HepG2 (cell line): ENCODE results near the gene KAT7. TPM values are rescaled to one million over a fixed set of nuclear protein-coding genes. Genes with fewer than 3 reads are reported as not detected.
A peak's percentile ranks its signal among the peaks of the same experiment; 100 is the strongest.

ENCODE experiments used
- ATAC-seq: fragments of 200-7000 bp; cut with Tn5 transposase; 3 replicates; pipeline ENCODE4 v1.9.1; 2020; ENCODE audit warnings: mild to moderate bottlenecking, moderate library complexity
- BruUV-seq: library from RNA; stranded (reverse); fragments of 400-500 nt; replicated peaks from 2 replicates; lab custom pipeline; 2021; lab: Mats Ljungman, UMichigan
- CTCF ChIA-PET: fragments of 300-600 bp; formaldehyde crosslinking; extraction: SDS; loops from one replicate; lab custom pipeline; 2021; ENCODE audit warnings: low total read pairs, inconsistent platforms, low intra/inter-chr PET ratio; lab: Yijun Ruan, JAX
- POLR2A ChIA-PET: fragments of 350-600 bp; sonication (Branson Sonifier 250); formaldehyde crosslinking; loops from one replicate; lab custom pipeline; 2020; ENCODE audit warnings: antibody characterized with exemption, inconsistent platforms; lab: Yijun Ruan, JAX
- DNase-seq: peaks from one replicate; pipeline ENCODE4 v3.0.0-alpha.2; 2015; ENCODE audit warnings: low spot score
- FAIRE-seq: peaks from 3 replicates; lab custom pipeline; 2011; peaks lifted over from hg19 to GRCh38; lab: Jason Lieb, UNC
- H2AFZ ChIP-seq: one replicate; pipeline ENCODE4 v1.6.1; 2011; ENCODE audit warnings: low read length, inconsistent platforms
- H3K27ac ChIP-seq: fragments of 300-600 bp; 3 replicates; pipeline ENCODE4 v1.8.0; 2011; ENCODE audit warnings: mixed run types, mild to moderate bottlenecking, mixed read lengths, low read length, inconsistent platforms; ENCODE audit not compliant: insufficient read depth; ENCODE audit errors: extremely low read length
- H3K27me3 ChIP-seq, 2 experiments: fragments of 200-600 bp in 1 of 2; 2 replicates in 1 of 2; 3 replicates in 1 of 2; pipeline versions ENCODE4 v1.6.0 to v1.8.0; 2011; ENCODE audit warnings: low read length in 2 of 2, mild to moderate bottlenecking in 2 of 2, moderate library complexity in 2 of 2, inconsistent platforms in 1 of 2; ENCODE audit not compliant: insufficient read depth in 2 of 2, control insufficient read depth in 1 of 2
- H3K36me3 ChIP-seq, 2 experiments: fragments of 200-600 bp in 1 of 2; replicated peaks in 1 of 2; 2 replicates in 1 of 2; 3 replicates in 1 of 2; pipeline versions ENCODE4 v1.5.1 to v1.8.0; 2011; ENCODE audit warnings: low read length in 2 of 2, inconsistent platforms in 1 of 2; ENCODE audit not compliant: insufficient read depth in 2 of 2, control insufficient read depth in 1 of 2
- H3K4me1 ChIP-seq: 2 replicates; pipeline ENCODE4 v1.5.1; 2012; ENCODE audit warnings: low read length, inconsistent platforms; ENCODE audit not compliant: insufficient read depth
- H3K4me2 ChIP-seq: 2 replicates; pipeline ENCODE4 v1.6.0; 2011; ENCODE audit warnings: low read depth, low read length, inconsistent platforms
- H3K4me3 ChIP-seq, 3 experiments: fragments of 200-600 bp in 1 of 3; sonication (generic), shearing (Covaris generic) in 1 of 3; replicated peaks in 1 of 3; 2 replicates each; pipeline ENCODE4 v1.5.1; 2011 to 2016; ENCODE audit warnings: low read length in 3 of 3, inconsistent platforms in 2 of 3, low read depth in 2 of 3, mild to moderate bottlenecking in 2 of 3, control low read depth in 1 of 3, mixed read lengths in 1 of 3; ENCODE audit not compliant: insufficient read depth in 1 of 3
- H3K79me2 ChIP-seq: one replicate; pipeline ENCODE4 v1.6.1; 2011; ENCODE audit warnings: low read length, inconsistent platforms; ENCODE audit not compliant: insufficient read depth
- H3K9ac ChIP-seq: 2 replicates; pipeline ENCODE4 v1.6.0; 2011; ENCODE audit warnings: mild to moderate bottlenecking, low read depth, low read length, inconsistent platforms; ENCODE audit not compliant: insufficient read depth
- H3K9me3 ChIP-seq: 2 replicates; pipeline ENCODE4 v1.5.1; 2012; ENCODE audit warnings: mild to moderate bottlenecking, low read length
- H4K20me1 ChIP-seq: 2 replicates; pipeline ENCODE4 v1.6.0; 2011; ENCODE audit warnings: inconsistent platforms, mild to moderate bottlenecking, low read length, moderate library complexity; ENCODE audit not compliant: insufficient read depth
- KLF16 ChIP-seq, 2 experiments: sonication (generic) in 1 of 2; formaldehyde crosslinking in 1 of 2; IDR thresholded peaks; 2 replicates each; pipeline versions ENCODE4 v1.6.1 to v1.8.0; 2016 to 2023; ENCODE audit warnings: missing genetic modification reagents in 2 of 2, missing compliant biosample characterization in 1 of 2
- MLXIP ChIP-seq: sonication (generic); formaldehyde crosslinking; IDR thresholded peaks from 2 replicates; pipeline ENCODE4 v1.9.0; 2021; ENCODE audit warnings: missing genetic modification reagents, borderline replicate concordance
- MNT ChIP-seq: fragments of 450-650 bp; IDR thresholded peaks from 2 replicates; pipeline ENCODE4 v1.6.1; 2016
- RAD21 ChIP-seq: fragments of 450-650 bp; formaldehyde crosslinking; IDR thresholded peaks from 2 replicates; pipeline ENCODE4 v1.5.0; 2020; ENCODE audit warnings: mild to moderate bottlenecking
- RXRA ChIP-seq: sonication (generic); formaldehyde crosslinking; IDR thresholded peaks from 2 replicates; pipeline ENCODE4 v1.5.1; 2020; ENCODE audit warnings: missing genetic modification reagents
- ZNF263 ChIP-seq: sonication (generic); formaldehyde crosslinking; IDR thresholded peaks from 2 replicates; pipeline ENCODE4 v1.4.0; 2020; ENCODE audit warnings: missing genetic modification reagents
- WGBS: methylation state at CpG from one replicate; pipeline ENCODE4 v1.1.6; 2017; ENCODE audit warnings: low lambda C conversion rate; 5-methylcytosine and 5-hydroxymethylcytosine counted together
- in situ Hi-C: cut with HindIII; loops from 2 replicates; pipeline ENCODE4 v1.10.0; 2017; ENCODE audit warnings: low pct_unique_long_range_greater_than_20kb; ENCODE audit not compliant: extremely low pct_ligation_motif_present
- intact Hi-C: fragments of 100-400 bp; cut with micrococcal nuclease; formaldehyde crosslinking; loops from one replicate; pipeline ENCODE4 v1.10.0; 2022; ENCODE audit not compliant: unreplicated experiment
- polyA plus RNA-seq, 8 experiments: library from polyadenylated mRNA; depleted of rRNA in 3 of 8; stranded (reverse) in 7 of 8; unstranded in 1 of 8; fragments of >200 nt; fragmentation: Illumina TruSeq in 4 of 8; extraction: Trizol in 4 of 8; gene quantifications; 2 replicates each; pipeline versions ENCODE4 v1.2.1 to v1.2.3, GENCODE V29; 2011 to 2016; ENCODE audit warnings: low read depth in 4 of 8, missing spikeins in 1 of 8, mixed read lengths in 1 of 8; ENCODE audit not compliant: insufficient read depth in 1 of 8
- total RNA-seq, 5 experiments: library from RNA; depleted of rRNA; stranded (reverse); fragments of >200 nt; fragmentation: Illumina TruSeq; extraction: Trizol; gene quantifications; 2 replicates each; pipeline ENCODE4 v1.2.3, GENCODE V29; 2016; ENCODE audit warnings: low read depth in 1 of 5

The KAT7 gene
- total and polyA plus RNA-seq, 2 of the 13 experiments (the other 11 are each of a cell fraction or from before 2014, with no cell fraction given) = 21.2 to 39.2 TPM

GRCh38 chr17:49872754-49873377 lies 84.4 kb downstream of the KAT7 start:
- Histone ChIP-seq H3K4me2 (no peak overlapping the region), H3K79me2 (no peaks in the 10 kb centered on the region), H3K36me3 (no peaks in the 10 kb centered on the region), H3K4me1 (no peaks in the 10 kb centered on the region), H3K27me3 (peaks cover 5 to 49% of the 10 kb centered on the region in 2 experiments; a peak in 4 of 5 replicates), H3K9me3 (no peaks in the 10 kb centered on the region), H3K27ac (no peak overlapping the region), H2AFZ (no peak overlapping the region), H3K4me3 (no peak overlapping the region), H4K20me1 (no peaks in the 10 kb centered on the region), H3K9ac (no peak overlapping the region)
- in situ Hi-C loops = no loop called here
- POLR2A ChIA-PET = interaction anchor here (1.5 kb wide), 1 partner anchor 14 kb away, joined by 5 read pairs; no protein-coding TSS in a partner anchor
- ATAC-seq = no peak
- no peak for FAIRE-seq
- BruUV-seq = no TSS peak
- 46% methylated on average over 6 of the region's 6 CpGs for WGBS
- no peak for TF ChIP-seq KLF16 (CRISPR knock-in tag; IDR thresholded peaks at IDR 0.05)
- TF ChIP-seq ZNF263 = peak; percentile 49; the same call in 1 of the 2 replicates
- TF ChIP-seq MLXIP (CRISPR knock-in tag) = no peak
- CTCF ChIA-PET = no interaction called here
- intact Hi-C loops = no loop called here
- DNase-seq = no peak

- TF ChIP-seq RAD21 (CRISPR knock-in tag) = no peak
- TF ChIP-seq RXRA = no peak
- no peak for TF ChIP-seq MNT
- Histone ChIP-seq H3K9me3 (no peaks in the 10 kb centered on the region), H3K27me3 (peaks cover 5 to 49% of the 10 kb centered on the region in 2 experiments; a peak in 4 of 5 replicates), H2AFZ (no peak overlapping the region), H4K20me1 (no peaks in the 10 kb centered on the region), H3K79me2 (no peaks in the 10 kb centered on the region), H3K4me3 (no peak overlapping the region), H3K9ac (no peak overlapping the region), H3K27ac (no peak overlapping the region), H3K36me3 (no peaks in the 10 kb centered on the region), H3K4me1 (no peaks in the 10 kb centered on the region), H3K4me2 (no peak overlapping the region)
- in situ Hi-C loops (no loop called here), intact Hi-C loops (no loop called here)
- DNase-seq (no peak), ATAC-seq (no peak), FAIRE-seq (no peak)
- POLR2A ChIA-PET = interaction anchor here (1.5 kb wide), 1 partner anchor 13 kb away, joined by 5 read pairs; no protein-coding TSS in a partner anchor
- BruUV-seq = no TSS peak
- 15% methylated on average over 6 of the region's 6 CpGs for WGBS
- CTCF ChIA-PET = no interaction called here
Observed at GRCh38 chr17:49873466-49873865, 85.0 kb downstream of the KAT7 start.
